CD4-positive, alpha-beta T cell (primary cell): ENCODE results near the gene SF3B4. TPM values are rescaled to one million over a fixed set of nuclear protein-coding genes. Genes with fewer than 3 reads are reported as not detected.

Source experiments
- ATAC-seq: fragments of 200-7000 bp; cut with Tn5 transposase; one replicate; pipeline ENCODE4 v1.10.0; 2022; ENCODE audit warnings: mild to moderate bottlenecking; ENCODE audit not compliant: poor library complexity
- CTCF ChIA-PET: fragments of 350-600 bp; sonication (Branson Sonifier 250); formaldehyde crosslinking; loops from one replicate; lab custom pipeline; 2021; ENCODE audit warnings: antibody characterized with exemption, inconsistent platforms; lab: Charles Lee
- POLR2A ChIA-PET: fragments of 350-600 bp; sonication (Branson Sonifier 250); formaldehyde crosslinking; loops from one replicate; lab custom pipeline; 2021; ENCODE audit warnings: antibody characterized with exemption, inconsistent platforms; lab: Charles Lee
- DNase-seq, 14 experiments: peaks; one replicate each; pipeline ENCODE4 v3.0.0-alpha.2; 2013 to 2020; ENCODE audit warnings: mixed read lengths in 2 of 14
- H3K27ac ChIP-seq, 2 donors: one replicate each; pipeline versions ENCODE4 v1.5.1 to v1.7.0; 2013; ENCODE audit warnings: low read length in 2 of 2, low read depth in 1 of 2, mild to moderate bottlenecking in 1 of 2
- H3K27me3 ChIP-seq, 2 experiments: 1 replicate in 1 of 2; 2 replicates in 1 of 2; pipeline versions ENCODE4 v1.6.1 to v1.7.0; 2013; ENCODE audit warnings: low read length in 2 of 2, control low read depth in 1 of 2, mild to moderate bottlenecking in 1 of 2, moderate library complexity in 1 of 2; ENCODE audit not compliant: insufficient read depth in 2 of 2, control insufficient read depth in 1 of 2
- H3K36me3 ChIP-seq: one replicate; pipeline ENCODE4 v1.6.1; 2013; ENCODE audit warnings: low read length, control low read depth; ENCODE audit not compliant: insufficient read depth
- H3K4me1 ChIP-seq: one replicate; pipeline ENCODE4 v1.6.1; 2013; ENCODE audit warnings: low read length, control low read depth; ENCODE audit not compliant: insufficient read depth
- H3K4me3 ChIP-seq: one replicate; pipeline ENCODE4 v1.5.1; 2013; ENCODE audit warnings: mild to moderate bottlenecking, low read length, moderate library complexity
- H3K9me3 ChIP-seq, 2 experiments: 1 replicate in 1 of 2; 2 replicates in 1 of 2; pipeline versions ENCODE4 v1.6.1 to v1.7.0; 2013; ENCODE audit warnings: low read length in 2 of 2, mild to moderate bottlenecking in 2 of 2, control low read depth in 1 of 2, moderate library complexity in 1 of 2; ENCODE audit not compliant: control insufficient read depth in 1 of 2, insufficient read depth in 1 of 2
- H3K27ac Mint-ChIP-seq: one replicate; pipeline ENCODE4 v1.8.0; 2020; ENCODE audit warnings: mixed read lengths
- H3K27me3 Mint-ChIP-seq: one replicate; pipeline ENCODE4 v1.8.0; 2021; ENCODE audit warnings: mixed read lengths
- H3K36me3 Mint-ChIP-seq: one replicate; pipeline ENCODE4 v1.8.0; 2021; ENCODE audit warnings: low read depth, mixed read lengths
- H3K4me1 Mint-ChIP-seq: one replicate; pipeline ENCODE4 v1.8.0; 2021; ENCODE audit warnings: low read depth, mixed read lengths
- H3K4me3 Mint-ChIP-seq: one replicate; pipeline ENCODE4 v1.8.0; 2020; ENCODE audit warnings: mild to moderate bottlenecking, mixed read lengths
- H3K9me3 Mint-ChIP-seq: one replicate; pipeline ENCODE4 v1.8.0; 2020; ENCODE audit warnings: mixed read lengths
- CTCF ChIP-seq: fragments of 200-600 bp; IDR thresholded peaks from one replicate; pipeline ENCODE4 v1.8.0; 2022; ENCODE audit warnings: antibody characterized with exemption, mild to moderate bottlenecking
- intact Hi-C, 2 experiments: fragments of 100-400 bp; cut with DNase I in 1 of 2; cut with micrococcal nuclease in 1 of 2; formaldehyde crosslinking; loops; one replicate each; pipeline versions ENCODE4 v1.15.1 to v1.9.0; 2023 to 2025; cut with DNase I, micrococcal nuclease
- total RNA-seq, 174 experiments: library from RNA in 2 of 174; stranded (reverse) in 2 of 174; gene quantifications; one replicate each; pipeline ENCODE4 v1.2.3 and lab custom pipeline; 2021 to 2026

SF3B4 gene
- total RNA-seq, 2 experiments from 2014 or later, result 38.0 to 38.6 TPM

GRCh38 chr1:149933208-149933607 is 5.6 kb upstream of the SF3B4 start:
- H3K36me3 ChIP-seq, result no peaks in the 10 kb centered on the region
- H3K4me3 ChIP-seq, result no peak overlapping the region
- TF ChIP-seq CTCF, result no peak
- Mint-ChIP-seq H3K27ac (no peak overlapping the region), H3K9me3 (no peaks in the 10 kb centered on the region), H3K4me3 (no peak overlapping the region), H3K27me3 (peaks cover 8% of the 10 kb centered on the region), H3K36me3 (peaks cover 3% of the 10 kb centered on the region), H3K4me1 (peaks cover 23% of the 10 kb centered on the region)
- POLR2A ChIA-PET, result interaction anchor here (3.4 kb wide), 1 partner anchor 46 kb away, joined by 13 read pairs; a partner anchor contains a TSS
- no peaks in the 10 kb centered on the region for H3K9me3 ChIP-seq
- H3K4me1 ChIP-seq, result peaks cover 14% of the 10 kb centered on the region
- no peak for ATAC-seq
- intact Hi-C loops, result no loop called here
- CTCF ChIA-PET, result no interaction called here
- H3K27ac ChIP-seq, result no peak overlapping the region
- no peak for DNase-seq
- no peaks in the 10 kb centered on the region for H3K27me3 ChIP-seq

GRCh38 chr1:149932474-149932873 is 4.9 kb upstream of the SF3B4 start:
- ATAC-seq (no peak), DNase-seq (no peak)
- Histone ChIP-seq H3K4me1 (peaks cover 11% of the 10 kb centered on the region), H3K27me3 (no peaks in the 10 kb centered on the region), H3K27ac (no peak overlapping the region), H3K36me3 (no peaks in the 10 kb centered on the region), H3K4me3 (no peak overlapping the region), H3K9me3 (no peaks in the 10 kb centered on the region)
- POLR2A ChIA-PET, result interaction anchor here (3.4 kb wide), 1 partner anchor 45 kb away, joined by 13 read pairs; a partner anchor contains a TSS
- H3K4me1 Mint-ChIP-seq, result peaks cover 25% of the 10 kb centered on the region
- CTCF ChIA-PET, result no interaction called here
- H3K27ac Mint-ChIP-seq, result no peak overlapping the region
- peaks cover 11% of the 10 kb centered on the region for H3K36me3 Mint-ChIP-seq
- no peak for TF ChIP-seq CTCF
- H3K27me3 Mint-ChIP-seq, result peaks cover 8% of the 10 kb centered on the region
- intact Hi-C loops, result no loop called here
- no peak overlapping the region for H3K4me3 Mint-ChIP-seq
- no peaks in the 10 kb centered on the region for H3K9me3 Mint-ChIP-seq

- DNase-seq, result peak in 2 of 14 experiments; percentile 38 to 42
- ChIA-PET POLR2A (interaction anchor here (0.6 to 3.4 kb wide), 2 partner anchors 9 to 44 kb away, joined by 3 to 13 read pairs; a partner anchor contains a TSS), CTCF (no interaction called here)
- Histone ChIP-seq H3K27me3 (no peaks in the 10 kb centered on the region), H3K9me3 (no peaks in the 10 kb centered on the region), H3K27ac (no peak overlapping the region), H3K4me3 (no peak overlapping the region), H3K4me1 (peaks cover 20% of the 10 kb centered on the region), H3K36me3 (peaks cover 5% of the 10 kb centered on the region)
- H3K27me3 Mint-ChIP-seq, result peaks cover 8% of the 10 kb centered on the region
- H3K9me3 Mint-ChIP-seq, result no peaks in the 10 kb centered on the region
- TF ChIP-seq CTCF, result no peak
- intact Hi-C loops, result no loop called here
- no peak overlapping the region for H3K27ac Mint-ChIP-seq
- H3K4me1 Mint-ChIP-seq, result peaks cover 29% of the 10 kb centered on the region
- no peak overlapping the region for H3K4me3 Mint-ChIP-seq
- peaks cover 20% of the 10 kb centered on the region for H3K36me3 Mint-ChIP-seq
- no peak for ATAC-seq
Observed at GRCh38 chr1:149931212-149931790, 3.7 kb upstream of the SF3B4 start.
